ENCODE measurements around the gene ZNF23.
A peak's percentile ranks its signal among the peaks of the same experiment; 100 is the strongest.
"Not testable (repeated sequence)": the region's sequence is repeated elsewhere in the genome, so short reads cannot be mapped to it uniquely, and the experiment has no call there.

Gene ZNF23

GRCh38 chr16:71461686-71462648, at the start of gene ZNF23:
Gene ZNF23, minus strand, starts transcription at chr16:71462247. Its CDS starts 5,451 bp downstream, at chr16:71456796.
- peak; percentile 33 to 45 for DNase-seq (ENCODE audit: low read depth in 2 of 2)

GRCh38 chr16:71507061-71507460, 45.0 kb upstream of the ZNF23 start:
- no peak for DNase-seq (ENCODE audit: low read depth in 2 of 2)

- DNase-seq (ENCODE audit: low read depth in 2 of 2), result no peak
These were observed 42.9 kb upstream of the ZNF23 start for GRCh38 chr16:71504901-71505300.

- not testable (repeated sequence) for DNase-seq (ENCODE audit: low read depth in 2 of 2)
These were observed 42.0 kb upstream of the ZNF23 start for GRCh38 chr16:71504051-71504450.

GRCh38 chr16:71501547-71501946, 39.5 kb upstream of the ZNF23 start:
- no peak for DNase-seq (ENCODE audit: low read depth in 2 of 2)

- no peak for DNase-seq (ENCODE audit: low read depth in 2 of 2)
These were observed 38.9 kb upstream of the ZNF23 start for GRCh38 chr16:71500964-71501363.

GRCh38 chr16:71499775-71500364, 37.8 kb upstream of the ZNF23 start:
- DNase-seq (ENCODE audit: low read depth in 2 of 2), result peak in 1 of 2 experiments; percentile 29

GRCh38 chr16:71498031-71498430, 36.0 kb upstream of the ZNF23 start:
- DNase-seq (ENCODE audit: low read depth in 2 of 2), result no peak

- DNase-seq (ENCODE audit: low read depth in 2 of 2), result no peak
These were observed 31.2 kb upstream of the ZNF23 start for GRCh38 chr16:71493213-71493612.

- no peak for DNase-seq (ENCODE audit: low read depth in 2 of 2)
These were observed 30.7 kb upstream of the ZNF23 start for GRCh38 chr16:71492786-71493185.

GRCh38 chr16:71491054-71491453, 29.0 kb upstream of the ZNF23 start:
- DNase-seq (ENCODE audit: low read depth in 2 of 2), result no peak

- DNase-seq (ENCODE audit: low read depth in 2 of 2), result no peak
These were observed 28.3 kb upstream of the ZNF23 start for GRCh38 chr16:71490361-71490760.

- no peak for DNase-seq (ENCODE audit: low read depth in 2 of 2)
These were observed 27.1 kb upstream of the ZNF23 start, which contains the start of gene ZNF19 for GRCh38 chr16:71489122-71489521. Gene ZNF19, minus strand, starts transcription at chr16:71489324. Its CDS starts 7,210 bp downstream, at chr16:71482114.

- peak; percentile 80 to 82 for DNase-seq (ENCODE audit: low read depth in 2 of 2)
These were observed 22.2 kb upstream of the ZNF23 start for GRCh38 chr16:71484006-71484893.

GRCh38 chr16:71482569-71482968, 20.5 kb upstream of the ZNF23 start:
- DNase-seq (ENCODE audit: low read depth in 2 of 2), result no peak

- DNase-seq (ENCODE audit: low read depth in 2 of 2), result no peak
These were observed 18.9 kb upstream of the ZNF23 start for GRCh38 chr16:71480956-71481355.

GRCh38 chr16:71479420-71479819, 17.4 kb upstream of the ZNF23 start:
- DNase-seq (ENCODE audit: low read depth in 2 of 2), result no peak

- no peak for DNase-seq (ENCODE audit: low read depth in 2 of 2)
These were observed 14.5 kb upstream of the ZNF23 start for GRCh38 chr16:71476457-71477124.

- DNase-seq (ENCODE audit: low read depth in 2 of 2), result peak; percentile 73 to 76
These were observed 12.8 kb upstream of the ZNF23 start for GRCh38 chr16:71474864-71475263.

GRCh38 chr16:71473891-71474290, 11.8 kb upstream of the ZNF23 start:
- no peak for DNase-seq (ENCODE audit: low read depth in 2 of 2)

- DNase-seq (ENCODE audit: low read depth in 2 of 2), result no peak
These were observed 10.9 kb upstream of the ZNF23 start for GRCh38 chr16:71472931-71473330.
